ENCODE measurements around the gene NFS1. TPM values are rescaled to one million over a fixed set of nuclear protein-coding genes. Genes with fewer than 3 reads are reported as not detected.
"Not testable (repeated sequence)": the region's sequence is repeated elsewhere in the genome, so short reads cannot be mapped to it uniquely, and the experiment has no call there.

NFS1 gene
- total RNA-seq, 2 donors from 2014 or later: 41.1 to 49.2 TPM

- Mint-ChIP-seq H3K4me1 (peaks cover 4% of the 10 kb centered on the region), H3K27me3 (no peaks in the 10 kb centered on the region), H3K4me3 (no peak overlapping the region), H3K36me3 (ENCODE audit: low read depth) (peaks cover 100% of the 10 kb centered on the region), H3K27ac (peak overlapping the region; percentile 22), H3K9me3 (no peaks in the 10 kb centered on the region)
- ATAC-seq (replicated peaks): no peak
Measured at GRCh38 chr20:35720165-35721123, 21.3 kb upstream of the NFS1 start.

- no peak for ATAC-seq (replicated peaks)
- H3K4me1 Mint-ChIP-seq: peaks cover 4% of the 10 kb centered on the region
- H3K9me3 Mint-ChIP-seq: no peaks in the 10 kb centered on the region
- no peak overlapping the region for H3K27ac Mint-ChIP-seq
- H3K4me3 Mint-ChIP-seq: no peak overlapping the region
- peaks cover 100% of the 10 kb centered on the region for H3K36me3 Mint-ChIP-seq (ENCODE audit: low read depth)
- H3K27me3 Mint-ChIP-seq: no peaks in the 10 kb centered on the region
Measured at GRCh38 chr20:35719717-35720116, 20.6 kb upstream of the NFS1 start.

GRCh38 chr20:35718972-35719635, 20.0 kb upstream of the NFS1 start:
- H3K36me3 Mint-ChIP-seq (ENCODE audit: low read depth): peaks cover 100% of the 10 kb centered on the region
- ATAC-seq (replicated peaks): no peak
- no peaks in the 10 kb centered on the region for H3K9me3 Mint-ChIP-seq
- peaks cover 8% of the 10 kb centered on the region for H3K4me1 Mint-ChIP-seq
- no peaks in the 10 kb centered on the region for H3K27me3 Mint-ChIP-seq
- H3K4me3 Mint-ChIP-seq: no peak overlapping the region
- no peak overlapping the region for H3K27ac Mint-ChIP-seq

GRCh38 chr20:35718321-35718720, 19.2 kb upstream of the NFS1 start:
- Mint-ChIP-seq H3K4me1 (peaks cover 11% of the 10 kb centered on the region), H3K36me3 (ENCODE audit: low read depth) (peaks cover 100% of the 10 kb centered on the region)
- not testable (repeated sequence) for ATAC-seq (replicated peaks); H3K27ac Mint-ChIP-seq; H3K27me3 Mint-ChIP-seq; H3K9me3 Mint-ChIP-seq; H3K4me3 Mint-ChIP-seq

GRCh38 chr20:35716330-35716729, 17.2 kb upstream of the NFS1 start:
- Mint-ChIP-seq H3K27me3 (no peaks in the 10 kb centered on the region), H3K4me3 (no peak overlapping the region), H3K27ac (no peak overlapping the region), H3K9me3 (no peaks in the 10 kb centered on the region), H3K4me1 (peaks cover 21% of the 10 kb centered on the region), H3K36me3 (ENCODE audit: low read depth) (peaks cover 100% of the 10 kb centered on the region)
- no peak for ATAC-seq (replicated peaks)

- no peak for ATAC-seq (replicated peaks)
- no peak overlapping the region for H3K27ac Mint-ChIP-seq
- no peak overlapping the region for H3K4me3 Mint-ChIP-seq
- peaks cover 100% of the 10 kb centered on the region for H3K36me3 Mint-ChIP-seq (ENCODE audit: low read depth)
- H3K9me3 Mint-ChIP-seq: no peaks in the 10 kb centered on the region
- H3K27me3 Mint-ChIP-seq: no peaks in the 10 kb centered on the region
- H3K4me1 Mint-ChIP-seq: peaks cover 28% of the 10 kb centered on the region
Measured at GRCh38 chr20:35715652-35716051, 16.5 kb upstream of the NFS1 start.

- Mint-ChIP-seq H3K36me3 (ENCODE audit: low read depth) (peaks cover 100% of the 10 kb centered on the region), H3K27me3 (no peaks in the 10 kb centered on the region), H3K27ac (no peak overlapping the region), H3K9me3 (no peaks in the 10 kb centered on the region), H3K4me1 (peaks cover 33% of the 10 kb centered on the region), H3K4me3 (peak overlapping the region; percentile 21)
- no peak for ATAC-seq (replicated peaks)
Measured at GRCh38 chr20:35714127-35714526, 15.0 kb upstream of the NFS1 start.

GRCh38 chr20:35713120-35713519, 14.0 kb upstream of the NFS1 start:
- peaks cover 100% of the 10 kb centered on the region for H3K36me3 Mint-ChIP-seq (ENCODE audit: low read depth)
- H3K27ac Mint-ChIP-seq; ATAC-seq (replicated peaks); H3K27me3 Mint-ChIP-seq; H3K9me3 Mint-ChIP-seq: not testable (repeated sequence)
- H3K4me1 Mint-ChIP-seq: peaks cover 36% of the 10 kb centered on the region
- peak overlapping the region; percentile 45 for H3K4me3 Mint-ChIP-seq

- Mint-ChIP-seq H3K4me1 (peaks cover 36% of the 10 kb centered on the region), H3K4me3 (peak overlapping the region; percentile 62)
Measured at GRCh38 chr20:35711588-35712209, 12.5 kb upstream of the NFS1 start.

GRCh38 chr20:35710884-35711587, 11.9 kb upstream of the NFS1 start:
- Mint-ChIP-seq H3K36me3 (ENCODE audit: low read depth) (peaks cover 100% of the 10 kb centered on the region), H3K4me3 (peak overlapping the region; percentile 62), H3K9me3 (no peaks in the 10 kb centered on the region), H3K27ac (peak overlapping the region; percentile 76), H3K27me3 (no peaks in the 10 kb centered on the region), H3K4me1 (peaks cover 36% of the 10 kb centered on the region)
- ATAC-seq (replicated peaks): no peak

More at GRCh38 chr20:35711588-35712209, 12.5 kb upstream of the NFS1 start:
- no peaks in the 10 kb centered on the region for H3K27me3 Mint-ChIP-seq
- ATAC-seq (replicated peaks): peak; percentile 84
- H3K27ac Mint-ChIP-seq: peak overlapping the region; percentile 76
- H3K9me3 Mint-ChIP-seq: no peaks in the 10 kb centered on the region
- H3K36me3 Mint-ChIP-seq (ENCODE audit: low read depth): peaks cover 100% of the 10 kb centered on the region

GRCh38 chr20:35710039-35710438, 10.9 kb upstream of the NFS1 start:
- Mint-ChIP-seq H3K4me3 (no peak overlapping the region), H3K36me3 (ENCODE audit: low read depth) (peaks cover 100% of the 10 kb centered on the region), H3K27ac (no peak overlapping the region), H3K4me1 (peaks cover 36% of the 10 kb centered on the region), H3K9me3 (no peaks in the 10 kb centered on the region), H3K27me3 (no peaks in the 10 kb centered on the region)
- no peak for ATAC-seq (replicated peaks)

GRCh38 chr20:35709259-35709658, 10.1 kb upstream of the NFS1 start:
- H3K4me1 Mint-ChIP-seq: peaks cover 33% of the 10 kb centered on the region

GRCh38 chr20:35708502-35708901, 9.3 kb upstream of the NFS1 start:
- Mint-ChIP-seq H3K27ac (peak overlapping the region; percentile 41), H3K36me3 (ENCODE audit: low read depth) (peaks cover 100% of the 10 kb centered on the region), H3K4me1 (peaks cover 29% of the 10 kb centered on the region), H3K27me3 (no peaks in the 10 kb centered on the region), H3K9me3 (no peaks in the 10 kb centered on the region), H3K4me3 (no peak overlapping the region)
- no peak for ATAC-seq (replicated peaks)

More at GRCh38 chr20:35709259-35709658, 10.1 kb upstream of the NFS1 start:
- no peaks in the 10 kb centered on the region for H3K27me3 Mint-ChIP-seq
- no peak overlapping the region for H3K4me3 Mint-ChIP-seq
- peak overlapping the region; percentile 41 for H3K27ac Mint-ChIP-seq
- ATAC-seq (replicated peaks): no peak
- H3K36me3 Mint-ChIP-seq (ENCODE audit: low read depth): peaks cover 100% of the 10 kb centered on the region
- H3K9me3 Mint-ChIP-seq: no peaks in the 10 kb centered on the region
